Measurements from ENCODE around the gene RPSA. TPM values are rescaled to one million over a fixed set of nuclear protein-coding genes. Genes with fewer than 3 reads are reported as not detected.
"Not testable (repeated sequence)": the region's sequence is repeated elsewhere in the genome, so short reads cannot be mapped to it uniquely, and the experiment has no call there.

The RPSA gene
- total RNA-seq, 1 donor from 2014 or later, result 1,286 TPM

DNA sequence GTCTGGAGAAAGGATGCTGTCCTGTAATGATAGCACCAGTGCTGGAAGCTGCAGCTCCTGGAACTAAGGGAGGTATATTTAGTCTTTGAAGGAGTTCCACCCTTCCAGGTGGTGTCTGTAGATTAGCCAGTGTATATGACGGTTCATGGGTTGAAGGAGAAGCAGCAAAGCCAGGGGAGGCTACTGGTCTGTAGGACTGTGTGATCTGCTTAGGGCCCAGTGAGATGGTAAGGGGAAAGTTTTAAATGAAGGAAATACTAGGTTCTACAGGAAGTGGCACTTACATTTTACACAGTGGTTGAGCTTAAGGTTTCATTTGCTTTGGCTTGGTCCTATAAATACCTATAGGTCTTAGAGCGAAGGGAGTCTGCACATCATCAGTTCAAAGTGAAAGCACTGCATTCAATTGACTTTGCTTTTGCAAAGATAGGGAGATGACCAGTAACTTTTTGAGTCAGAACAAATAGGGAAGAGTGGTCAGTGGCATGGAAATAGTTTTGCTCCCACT lies 17.7 kb upstream of the RPSA start:
- DNase-seq, result no peak

DNA sequence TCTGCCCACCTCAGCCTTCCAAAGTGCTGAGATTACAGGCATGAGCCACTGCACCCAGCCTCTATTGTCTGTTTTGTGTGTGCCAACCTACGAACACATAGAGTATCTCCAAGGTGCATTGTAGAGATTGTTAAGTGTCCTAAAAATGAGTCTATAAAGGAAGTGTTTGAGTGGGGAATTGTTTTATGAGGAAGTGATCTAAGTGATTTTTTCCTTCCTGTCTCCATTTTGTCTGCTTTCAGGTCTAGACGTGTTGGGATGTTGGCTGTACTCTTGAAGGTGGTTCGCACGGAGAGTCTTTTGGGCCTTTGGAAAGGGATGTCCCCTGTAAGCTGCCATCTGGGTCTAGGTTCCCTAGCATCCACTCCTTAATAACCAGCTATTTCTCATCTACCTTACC lies 16.3 kb upstream of the RPSA start:
- DNase-seq, result no peak

DNA sequence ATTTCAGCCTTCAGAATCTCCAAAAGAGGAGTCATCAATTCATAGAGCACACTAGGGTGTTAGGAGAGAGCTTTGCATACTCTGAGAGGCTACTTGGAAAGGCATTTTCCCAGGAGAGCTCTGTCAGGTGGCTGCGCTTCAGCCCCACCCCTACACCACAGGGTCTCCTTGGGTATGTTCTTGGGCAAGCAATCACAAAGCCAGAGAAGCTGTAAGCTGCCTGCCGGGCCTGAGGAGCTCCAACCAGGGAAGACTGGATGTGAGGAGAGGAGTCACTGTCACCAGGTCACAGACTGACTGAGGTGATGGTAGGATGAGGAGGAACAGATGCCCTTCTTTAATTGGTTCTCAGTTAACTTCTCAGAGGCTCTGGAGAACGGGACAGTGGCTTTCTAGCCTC lies 9.8 kb upstream of the RPSA start:
- DNase-seq, result no peak

DNA sequence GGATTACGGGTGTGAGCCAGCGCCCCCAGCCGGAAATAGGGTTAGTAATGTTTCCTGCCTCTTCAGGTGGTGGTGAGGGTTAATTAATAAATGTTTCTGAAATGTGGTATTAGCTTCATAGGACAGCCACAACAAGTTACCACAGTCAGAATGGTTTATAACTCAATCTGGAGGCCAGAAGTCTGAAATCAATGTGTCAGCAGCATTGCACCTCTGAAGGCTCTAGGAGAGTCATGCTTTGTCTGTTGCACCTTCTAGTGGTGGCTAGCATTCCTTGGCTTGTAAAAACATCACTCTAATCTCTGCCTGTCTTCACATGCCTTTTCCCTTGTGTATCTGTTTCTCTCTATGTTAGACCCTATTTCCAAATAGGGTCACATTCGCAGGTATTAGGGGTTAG lies 7.8 kb upstream of the RPSA start:
- no peak for DNase-seq

DNA sequence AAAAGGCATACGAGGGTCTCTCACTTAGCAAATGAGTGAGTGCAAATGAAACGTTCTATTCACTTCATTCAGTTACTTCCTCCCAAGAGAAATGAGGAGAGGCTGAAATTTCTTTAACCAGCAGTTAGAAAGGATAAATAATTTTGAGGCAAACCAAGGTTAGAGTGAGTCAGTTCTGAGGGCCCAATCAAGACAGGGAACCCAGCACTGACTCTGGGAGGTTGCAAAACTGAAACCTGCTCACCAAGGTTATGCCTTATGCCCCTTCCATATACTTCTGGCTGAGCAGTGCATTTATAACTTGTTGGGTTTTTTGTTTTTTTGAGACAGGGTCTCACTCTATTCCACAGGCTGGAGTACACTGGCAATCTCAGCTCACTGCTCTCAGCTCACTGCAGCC lies 4.5 kb upstream of the RPSA start:
- no peak for DNase-seq

DNA sequence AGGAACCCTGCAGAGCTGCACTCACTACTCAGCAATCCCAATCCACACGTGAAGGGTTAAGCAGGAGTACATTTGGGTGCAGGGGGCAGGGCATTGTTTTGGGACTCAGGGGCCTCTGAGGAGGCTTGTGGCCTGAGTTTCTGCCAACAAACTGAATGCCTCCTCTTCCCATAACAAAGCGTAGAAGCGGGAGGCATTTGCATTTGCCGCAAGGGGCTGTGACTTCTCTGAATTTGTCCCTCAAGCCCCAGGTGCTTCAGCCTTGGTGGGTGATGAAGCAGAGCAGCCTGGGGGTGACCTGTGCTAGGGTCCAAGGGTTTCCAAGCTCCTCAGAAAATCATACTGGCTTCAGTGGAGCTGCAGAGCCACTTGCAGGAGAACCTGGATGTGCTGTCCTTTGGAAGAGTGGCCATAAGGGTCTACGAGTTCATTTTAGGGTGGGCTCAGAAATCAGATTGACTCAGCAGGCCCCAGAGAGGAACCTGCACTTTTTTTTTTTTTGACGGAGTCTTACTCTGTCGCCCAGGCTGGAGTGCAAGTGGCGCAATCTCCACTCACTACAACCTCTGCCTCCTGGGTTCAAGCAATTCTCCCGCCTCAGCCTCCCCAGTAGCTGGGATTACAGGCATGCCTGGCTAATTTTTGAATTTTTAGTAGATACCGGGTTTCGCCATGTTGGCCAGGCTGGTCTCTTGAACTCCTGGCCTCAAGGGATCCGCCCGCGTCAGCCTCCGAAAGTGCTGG lies 1.4 kb upstream of the RPSA start:
- no peak for DNase-seq

DNA sequence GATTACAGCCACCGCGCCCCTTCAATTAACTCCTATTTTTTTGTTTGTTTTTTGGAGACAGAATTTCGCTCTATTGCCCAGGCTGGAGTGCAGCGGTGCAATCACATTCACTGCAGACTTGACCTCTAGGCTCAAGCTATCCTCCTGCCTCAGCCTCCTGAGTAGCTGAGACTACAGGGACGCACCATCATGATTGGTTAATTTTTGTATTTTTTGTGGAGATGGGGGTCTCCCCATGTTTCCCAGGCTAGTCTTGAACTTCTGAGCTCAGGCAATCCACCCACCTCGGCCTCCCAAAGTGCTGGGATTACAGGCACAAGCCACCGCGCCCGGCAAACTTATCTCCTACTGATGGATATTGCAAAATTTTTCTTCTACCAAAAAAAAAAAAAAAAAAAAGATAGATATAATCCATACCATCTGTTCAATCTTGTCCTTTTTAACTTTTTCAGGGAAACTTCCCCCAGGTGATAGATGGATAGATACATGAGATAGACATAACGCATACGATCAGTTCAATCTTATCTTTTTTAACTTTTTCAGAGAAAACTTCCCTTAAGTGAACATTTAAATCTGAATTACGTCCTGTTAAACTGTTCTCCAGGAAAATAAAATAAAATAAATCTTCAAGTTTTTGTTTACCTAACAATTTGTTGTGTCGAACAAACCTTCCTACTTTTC lies 693 bp upstream of the RPSA start:
- DNase-seq, result no peak

DNA sequence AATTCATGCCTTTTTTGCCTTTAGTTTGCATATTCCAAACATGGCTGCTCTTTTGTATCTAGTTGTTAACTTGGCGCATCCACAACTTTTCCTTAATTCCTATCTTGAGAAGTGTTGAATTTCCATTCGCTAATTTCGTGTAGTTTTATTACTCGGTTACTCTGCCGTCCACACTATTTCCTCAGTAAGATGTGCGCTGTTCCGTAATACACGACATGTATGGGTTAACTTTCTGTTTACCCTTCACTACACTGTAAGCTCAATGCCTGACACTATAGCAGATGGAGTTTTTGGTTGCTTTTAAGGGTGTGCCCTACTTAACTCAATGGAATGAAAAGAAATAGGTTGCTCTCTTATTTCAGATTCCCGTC lies 724 bp downstream of the RPSA start:
- DNase-seq, result no peak

DNA sequence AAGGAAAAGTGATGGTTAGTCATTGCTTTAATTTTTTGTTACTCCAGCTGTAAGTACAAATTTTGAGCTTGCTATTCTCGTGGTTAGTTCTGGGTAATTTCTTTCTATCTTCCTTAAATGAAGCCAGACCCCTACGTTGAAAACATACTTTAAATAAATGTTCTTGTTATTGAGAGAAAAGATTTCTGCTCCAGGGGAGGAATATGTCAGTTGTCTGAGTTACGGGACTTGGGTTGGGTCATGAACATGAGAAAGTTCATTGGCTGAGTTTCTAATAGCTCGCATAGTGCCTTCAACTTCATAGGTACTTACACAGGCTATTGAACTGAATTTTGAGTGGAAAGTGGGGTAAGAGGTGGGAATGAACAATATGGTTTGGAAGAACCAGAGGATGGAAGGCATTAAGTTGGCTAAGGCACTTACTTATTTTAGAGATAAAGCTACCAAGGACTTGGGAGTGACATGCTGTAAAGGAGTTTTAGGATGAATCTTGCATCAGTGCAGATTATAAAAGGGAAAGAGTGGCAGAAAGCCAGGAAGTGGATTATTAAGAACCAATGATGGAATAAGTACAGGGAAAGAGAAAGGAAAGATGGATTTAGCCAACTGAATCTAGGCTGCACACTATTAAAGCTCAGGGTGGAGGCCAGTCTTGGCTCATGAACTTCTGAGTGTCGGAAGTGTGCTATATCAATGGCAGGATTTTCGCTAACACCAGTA lies 1.4 kb downstream of the RPSA start:
- no peak for DNase-seq

DNA sequence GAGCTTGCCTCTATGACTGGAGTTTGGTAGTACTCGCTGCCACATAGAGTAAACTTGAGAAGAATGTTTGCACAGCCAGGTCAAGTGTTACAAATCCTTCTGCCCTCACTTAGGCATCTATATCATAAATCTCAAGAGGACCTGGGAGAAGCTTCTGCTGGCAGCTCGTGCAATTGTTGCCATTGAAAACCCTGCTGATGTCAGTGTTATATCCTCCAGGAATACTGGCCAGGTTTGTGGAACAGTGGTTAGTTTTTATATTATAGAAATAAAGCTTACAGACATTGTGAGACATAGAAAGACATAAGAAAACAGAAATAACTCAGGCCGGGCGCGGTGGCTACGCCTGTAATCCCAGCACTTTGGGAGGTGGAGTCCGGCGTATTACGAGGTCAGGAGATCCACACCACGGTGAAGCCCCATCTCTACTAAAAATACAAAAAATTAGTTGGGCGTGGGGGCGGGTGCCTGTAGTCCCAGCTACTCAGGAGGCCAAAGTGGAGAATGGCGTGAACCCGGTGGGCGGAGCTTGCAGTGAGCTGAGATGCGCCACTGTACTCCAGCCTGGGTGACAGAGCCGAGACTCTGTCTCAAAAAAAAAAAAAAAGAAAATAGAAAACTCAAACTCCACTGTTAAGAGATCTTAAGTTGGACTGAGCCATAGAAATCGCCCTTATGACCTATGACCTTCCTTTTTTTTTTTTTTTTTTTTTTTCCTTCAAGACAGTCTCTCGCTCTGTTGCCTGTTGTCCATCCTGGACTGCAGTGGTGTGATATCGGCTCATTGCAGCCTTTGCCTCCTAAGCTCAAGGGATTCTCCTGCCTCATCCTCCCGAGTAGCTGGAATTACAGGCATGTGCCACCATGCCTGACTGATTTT lies 2.2 kb downstream of the RPSA start:
- DNase-seq, result no peak

DNA sequence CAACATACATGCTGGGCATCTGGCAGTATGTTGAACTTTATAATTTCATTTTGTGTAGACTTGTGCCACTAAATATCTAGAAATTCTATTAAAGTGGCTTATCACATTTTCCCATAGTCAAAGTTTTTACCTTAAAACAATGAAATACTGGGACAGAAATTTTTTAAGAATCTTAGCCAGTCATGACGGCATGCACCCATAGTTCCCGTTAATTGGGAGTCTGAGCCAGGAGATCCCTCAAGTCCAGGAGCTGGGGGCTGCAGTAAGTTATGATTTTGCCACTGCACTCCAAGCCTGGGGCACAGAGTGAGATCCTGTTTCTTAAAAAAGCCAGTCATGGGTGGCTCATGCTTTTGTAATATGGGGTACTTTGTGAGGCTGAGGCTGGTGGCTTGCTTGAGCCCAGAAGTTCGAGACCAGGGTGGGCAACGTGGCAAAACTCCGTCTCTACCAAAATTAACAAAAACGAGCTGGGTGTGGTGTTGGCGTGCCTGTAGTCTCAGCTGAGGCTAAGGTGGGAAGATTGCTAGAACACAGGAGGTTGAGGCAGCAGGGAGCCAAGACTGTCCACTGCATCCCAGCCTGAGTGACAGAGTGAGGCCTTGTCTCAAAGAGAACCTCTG lies 3.1 kb downstream of the RPSA start:
- DNase-seq, result no peak

DNA sequence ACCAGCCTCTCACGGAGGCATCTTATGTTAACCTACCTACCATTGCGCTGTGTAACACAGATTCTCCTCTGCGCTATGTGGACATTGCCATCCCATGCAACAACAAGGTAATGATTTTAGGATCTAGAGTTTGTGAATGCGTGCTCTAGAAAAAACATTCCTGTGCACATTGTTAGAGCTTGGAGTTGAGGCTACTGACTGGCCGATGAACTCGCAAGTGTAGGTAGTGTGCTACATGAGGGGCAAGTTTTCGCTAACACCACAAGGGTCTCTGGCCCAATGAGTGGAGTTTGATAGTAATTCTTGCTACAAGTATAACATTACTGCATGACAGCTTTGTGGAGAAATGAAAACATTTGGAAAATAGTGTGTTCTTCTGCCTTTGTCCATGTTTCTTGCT lies 4.4 kb downstream of the RPSA start:
- no peak for DNase-seq

DNA sequence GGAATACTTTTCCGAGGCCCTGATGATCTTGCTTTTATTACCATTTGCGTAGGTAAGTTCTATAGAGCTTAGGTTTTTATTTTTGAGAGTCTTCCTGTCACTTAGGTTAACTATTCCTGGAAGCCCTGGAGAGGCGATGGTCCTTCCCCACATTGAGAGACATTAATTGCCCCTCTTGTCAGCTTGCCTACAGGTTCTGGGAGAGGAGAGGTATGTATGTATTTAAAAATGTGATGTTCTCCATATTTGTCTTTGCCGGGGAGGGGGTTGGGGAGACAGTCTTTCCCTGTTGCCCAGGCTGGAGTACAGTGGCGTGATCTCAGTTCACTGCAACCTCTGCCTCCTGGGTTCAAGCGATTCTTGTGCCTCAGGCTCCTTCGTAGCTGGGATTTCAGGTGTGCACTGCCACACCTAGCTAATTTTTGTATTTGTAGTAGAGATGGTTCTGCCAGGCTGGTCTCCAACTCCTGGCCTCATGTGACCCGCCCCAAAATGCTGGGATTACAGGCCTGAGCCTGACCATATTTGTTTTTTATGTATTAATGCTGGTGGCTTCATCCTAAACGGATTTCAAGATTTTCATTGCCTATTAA lies 6.2 kb downstream of the RPSA start:
- DNase-seq, result no peak

DNA sequence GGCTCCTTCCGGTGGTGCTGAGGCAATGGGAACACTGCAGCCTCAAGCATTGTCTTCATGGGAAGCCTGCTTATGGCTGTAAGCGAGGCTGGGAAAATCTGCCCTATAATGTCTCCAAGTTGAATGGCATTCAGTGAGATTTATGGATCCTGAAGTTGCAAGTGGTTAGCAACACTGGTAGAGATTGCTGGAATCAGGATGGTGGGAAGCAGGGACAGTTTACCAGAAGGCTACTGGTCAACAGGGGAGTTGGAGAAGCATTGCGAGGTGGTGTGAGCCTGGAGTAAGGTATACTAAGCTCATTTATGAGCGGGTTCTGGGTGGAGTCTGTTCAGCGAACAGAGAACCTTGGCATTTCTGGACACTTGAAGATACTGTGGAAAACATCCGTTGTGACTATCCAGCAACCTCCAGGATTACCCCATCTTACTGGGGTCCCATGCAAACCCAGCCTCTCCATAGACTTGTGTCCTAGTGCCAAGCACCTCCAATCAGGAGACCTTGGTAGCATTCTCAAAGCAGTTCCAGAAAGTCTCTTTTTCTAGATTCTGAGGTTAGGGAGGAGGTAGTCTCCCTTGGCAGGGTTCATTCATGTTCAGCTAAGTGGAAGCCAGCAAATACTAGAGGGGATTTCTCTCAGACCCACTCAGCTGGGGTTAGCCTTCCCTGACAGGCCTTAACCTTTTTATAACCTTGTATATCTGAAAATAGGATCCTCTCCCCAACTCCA lies 7.3 kb downstream of the RPSA start:
- DNase-seq, result no peak

DNA sequence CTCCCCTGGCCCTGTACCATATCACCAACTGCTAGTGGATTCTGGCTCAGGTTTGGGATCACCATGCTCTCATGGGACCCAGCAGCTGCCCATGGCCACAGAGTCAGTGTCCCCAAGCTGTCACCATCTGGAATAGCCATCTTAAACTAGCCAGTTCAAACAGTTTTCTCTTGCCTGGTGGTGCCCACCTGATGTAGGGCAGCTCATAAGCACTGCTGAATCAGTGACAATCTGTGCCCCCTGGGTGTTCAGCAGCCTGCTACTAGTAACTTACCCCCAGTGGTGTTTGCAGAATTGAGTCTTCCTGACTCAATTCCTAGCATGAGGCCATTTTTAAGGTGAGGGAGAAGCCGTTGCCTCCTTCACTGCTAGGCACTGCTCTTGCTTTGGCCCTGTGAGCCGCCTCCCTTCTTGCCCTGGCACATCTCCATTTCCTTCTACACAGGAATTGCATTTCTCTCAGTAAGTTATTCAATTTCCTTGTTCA lies 7.9 kb downstream of the RPSA start:
- no peak for DNase-seq

DNA sequence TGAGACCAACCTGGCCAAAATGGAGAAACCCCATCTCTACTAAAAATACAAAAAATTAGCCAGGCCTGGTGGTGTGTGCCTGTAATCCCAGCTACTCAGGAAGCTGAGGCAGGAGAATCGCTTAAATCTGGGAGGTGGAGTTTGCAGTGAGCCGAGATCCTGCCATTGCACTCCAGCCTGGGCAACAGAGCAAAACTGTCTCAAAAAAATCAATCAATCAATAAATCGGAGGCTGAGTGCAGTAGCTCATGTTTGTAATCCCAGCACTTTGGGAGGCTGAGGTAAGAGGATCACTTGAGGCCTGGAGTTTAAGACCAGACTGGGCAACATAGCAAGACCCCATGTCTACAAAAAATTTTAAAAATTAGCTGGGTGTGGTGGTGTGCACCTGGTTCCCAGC lies 8.8 kb downstream of the RPSA start:
- DNase-seq, result not testable (repeated sequence)

DNA sequence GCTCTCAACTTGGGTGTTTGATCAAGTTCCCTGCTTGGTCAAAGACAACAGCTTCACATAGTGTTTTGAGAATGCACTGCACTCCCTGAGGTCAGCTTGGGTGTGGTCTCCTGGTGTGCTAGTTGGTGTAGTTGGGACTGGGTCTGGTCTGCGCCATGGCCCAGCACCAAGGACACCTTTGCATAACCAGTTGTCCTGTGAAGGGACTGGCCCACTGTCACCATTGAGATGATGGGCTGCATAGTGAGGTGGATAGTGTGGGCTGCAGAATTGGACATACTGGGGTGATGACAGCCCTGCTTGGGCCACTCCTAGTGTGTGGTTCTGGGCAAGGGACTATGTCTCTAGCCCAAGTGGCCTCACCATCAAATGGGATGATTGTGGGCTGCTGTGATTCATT lies 9.5 kb downstream of the RPSA start:
- no peak for DNase-seq

DNA sequence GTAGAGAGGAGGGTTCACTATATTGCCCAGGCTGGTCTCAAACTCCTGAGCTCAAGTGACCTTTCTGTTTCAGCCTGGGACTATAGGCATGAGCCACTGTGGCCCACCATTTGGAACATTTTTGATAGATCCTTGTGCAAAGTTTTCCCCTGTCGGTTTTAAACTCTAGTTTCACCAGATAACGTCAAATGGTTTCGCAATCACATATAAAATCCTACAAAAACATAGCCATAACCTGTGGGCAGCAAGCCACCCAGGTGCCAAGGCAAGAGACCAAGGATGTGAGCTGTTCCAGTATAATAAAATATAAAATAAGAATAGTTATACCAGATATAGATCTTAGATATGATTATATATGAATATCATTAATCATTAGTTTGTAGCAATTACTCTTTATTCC lies 10.5 kb downstream of the RPSA start:
- DNase-seq, result not testable (repeated sequence)

DNA sequence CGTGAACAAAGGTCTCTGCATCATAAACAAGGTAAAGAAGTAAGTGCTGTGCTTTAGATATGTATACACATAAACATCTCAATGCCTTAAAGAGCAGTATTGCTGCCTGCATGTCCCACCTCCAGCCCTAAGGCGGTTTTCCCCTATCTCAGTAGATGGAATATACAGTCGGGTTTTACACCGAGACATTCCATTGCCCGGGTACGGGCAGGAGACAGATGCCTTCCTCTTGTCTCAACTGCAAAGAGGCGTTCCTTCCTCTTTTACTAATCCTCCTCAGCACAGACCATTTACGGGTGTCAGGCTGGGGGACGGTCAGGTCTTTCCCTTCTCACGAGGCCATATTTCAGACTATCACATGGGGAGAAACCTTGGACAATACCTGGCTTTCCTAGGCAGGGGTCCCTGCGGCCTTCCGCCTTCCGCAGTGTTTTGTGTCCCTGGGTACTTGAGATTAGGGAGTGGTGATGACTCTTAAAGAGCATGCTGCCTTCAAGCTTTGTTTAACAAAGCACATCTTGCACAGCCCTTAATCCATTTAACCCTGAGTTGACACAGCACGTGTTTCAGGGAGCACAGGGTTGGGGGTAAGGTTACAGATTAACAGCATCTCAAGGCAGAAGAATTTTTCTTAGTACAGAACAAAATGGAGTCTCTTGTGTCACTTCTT lies 12.2 kb downstream of the RPSA start:
- DNase-seq, result not testable (repeated sequence)

DNA sequence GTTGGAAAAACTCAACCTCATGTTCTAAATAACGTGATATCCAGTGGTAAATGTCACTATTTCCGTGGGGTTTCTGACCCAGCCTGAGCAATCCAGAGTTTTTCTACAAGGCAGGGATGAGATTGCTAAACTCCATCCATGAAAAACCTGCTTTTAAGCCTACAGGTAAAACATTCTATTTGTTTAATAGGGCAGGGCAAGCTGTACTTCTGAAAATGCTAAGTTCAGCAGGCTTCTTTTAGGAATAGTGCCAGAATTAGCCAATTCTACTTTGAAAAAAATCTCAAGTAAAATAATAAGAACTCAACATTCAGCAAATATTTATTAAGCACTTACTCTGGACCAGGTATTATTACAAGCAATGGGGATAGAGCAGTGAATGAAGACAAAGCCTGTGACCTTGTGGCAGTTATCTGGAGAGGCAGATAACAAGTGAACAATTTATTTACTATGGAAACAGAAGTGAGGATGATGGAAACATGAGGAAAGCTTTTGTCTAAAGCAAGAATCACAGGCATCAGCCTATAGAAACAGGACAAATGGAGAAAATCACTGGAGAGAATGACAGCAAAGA lies 13.3 kb downstream of the RPSA start:
- DNase-seq, result no peak

Data from occipital lobe (tissue), 2 donors.